Esophagus muscularis mucosa (tissue), 4 donors: ENCODE measurements around the gene CCDC182. TPM values are rescaled to one million over a fixed set of nuclear protein-coding genes. Genes with fewer than 3 reads are reported as not detected.

Source experiments
- DNase-seq: peaks from one replicate; pipeline ENCODE4 v3.0.0-alpha.2; 2017; ENCODE audit errors: extremely low spot score
- H3K27ac ChIP-seq, 4 donors: fragments of 200-600 bp; sonication (generic); replicated peaks in 1 of 4; 1 replicate in 3 of 4; 2 replicates in 1 of 4; pipeline ENCODE4 v1.5.1; 2016 to 2019; ENCODE audit warnings: mild to moderate bottlenecking in 1 of 4
- H3K27me3 ChIP-seq, 4 donors: fragments of 200-600 bp; sonication (generic); one replicate each; pipeline versions ENCODE4 v1.5.1 to v1.6.0; 2016 to 2019
- H3K36me3 ChIP-seq, 4 donors: fragments of 200-600 bp; sonication (generic); one replicate each; pipeline ENCODE4 v1.5.1; 2016 to 2019
- H3K4me1 ChIP-seq, 4 donors: fragments of 200-600 bp; sonication (generic); one replicate each; pipeline ENCODE4 v1.5.1; 2016 to 2019
- H3K4me3 ChIP-seq, 4 donors: fragments of 200-600 bp; sonication (generic); 1 replicate in 2 of 4; 2 replicates in 2 of 4; pipeline ENCODE4 v1.5.1; 2016 to 2019; ENCODE audit warnings: mild to moderate bottlenecking in 4 of 4, moderate library complexity in 1 of 4
- H3K9me3 ChIP-seq, 4 donors: fragments of 200-600 bp; sonication (generic); 1 replicate in 3 of 4; 2 replicates in 1 of 4; pipeline ENCODE4 v1.5.1; 2016 to 2019
- CTCF ChIP-seq, 3 experiments: fragments of 200-600 bp in 2 of 3; fragments of 450-650 bp in 1 of 3; sonication (generic) in 2 of 3; IDR thresholded peaks; one replicate each; pipeline ENCODE4 v1.5.1; 2017 to 2019; ENCODE audit warnings: antibody characterized with exemption in 3 of 3, mild to moderate bottlenecking in 2 of 3, moderate library complexity in 1 of 3
- EP300 ChIP-seq: sonication (generic); formaldehyde crosslinking; IDR thresholded peaks from one replicate; pipeline ENCODE4 v1.6.1; 2017; ENCODE audit warnings: antibody characterized with exemption
- POLR2A ChIP-seq: fragments of 450-650 bp; IDR thresholded peaks from one replicate; pipeline ENCODE4 v1.6.1; 2017; ENCODE audit warnings: antibody characterized with exemption, moderate library complexity, mild to moderate bottlenecking, low read depth
- POLR2AphosphoS5 ChIP-seq, 2 donors: sonication (generic); formaldehyde crosslinking; IDR thresholded peaks; one replicate each; pipeline ENCODE4 v1.6.1; 2017; ENCODE audit warnings: antibody characterized with exemption in 2 of 2
- WGBS: methylation state at CpG from one replicate; pipeline ENCODE4 v1.1.5; 2018; 5-methylcytosine and 5-hydroxymethylcytosine counted together
- intact Hi-C: fragments of 100-400 bp; cut with DNase I; formaldehyde crosslinking; loops from one replicate; pipeline ENCODE4 v1.15.1; 2023
- total RNA-seq, 4 donors: library from RNA; depleted of rRNA; stranded (reverse); fragments of >200 nt; gene quantifications; one replicate each; pipeline versions ENCODE4 v1.1.0 to v1.2.1, GENCODE V29; 2016

Gene CCDC182
- total RNA-seq, 4 donors from 2014 or later, result not detected

- peaks cover 0 to 13% (median 0%) of the 10 kb centered on the region in 4 donors for H3K27me3 ChIP-seq
- WGBS, result 45% methylated on average over 5 of the region's 25 CpGs
- H3K27ac ChIP-seq, result no peak overlapping the region
- no peaks in the 10 kb centered on the region for H3K36me3 ChIP-seq
- no peak for TF ChIP-seq POLR2AphosphoS5 (IDR thresholded peaks at IDR 0.05)
- TF ChIP-seq CTCF (IDR thresholded peaks at IDR 0.05), result peak; percentile 66 to 91 (median 70)
- H3K4me1 ChIP-seq, result peaks cover 13 to 22% (median 20%) of the 10 kb centered on the region in 4 donors
- DNase-seq, result no peak
- intact Hi-C loops, result no loop called here
- H3K4me3 ChIP-seq, result peak overlapping the region; percentile 13 to 36 (median 22)
- no peaks in the 10 kb centered on the region for H3K9me3 ChIP-seq
These were observed 38.2 kb upstream of the CCDC182 start for GRCh38 chr17:57783338-57783742.

DNA sequence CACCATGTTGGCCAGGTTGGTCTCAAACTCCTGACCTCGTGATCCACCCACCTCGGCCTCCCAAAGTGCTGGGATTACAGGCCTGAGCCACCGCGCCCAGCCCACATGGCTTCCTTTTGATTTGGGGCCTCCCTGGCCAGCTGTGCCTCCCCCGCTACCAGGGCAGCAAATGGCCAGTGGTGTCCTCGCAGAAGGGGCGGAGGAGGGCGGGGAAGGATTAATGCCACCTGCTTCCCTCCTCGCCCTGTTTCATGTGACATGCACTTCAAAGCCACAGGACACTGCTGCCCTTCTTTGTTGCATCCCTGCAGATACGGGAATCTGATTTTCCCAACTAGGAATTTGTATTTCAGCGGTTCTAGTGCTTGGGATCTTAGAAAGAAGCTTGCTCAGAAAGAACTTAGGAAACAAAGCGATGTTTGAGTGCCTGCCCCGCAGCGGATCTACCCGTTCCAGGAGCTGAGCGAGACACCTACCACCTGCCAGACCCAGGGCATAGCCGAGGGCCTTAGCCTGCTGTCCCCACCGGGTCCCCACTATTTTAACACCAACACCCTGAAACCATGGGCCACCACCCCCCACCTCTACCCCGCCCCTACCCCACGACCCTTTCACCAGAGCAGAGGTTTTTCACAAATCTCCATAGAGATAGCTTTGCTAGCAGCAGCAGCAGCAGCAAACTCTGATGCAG is 37.7 kb upstream of the CCDC182 start:
- WGBS, result 61% methylated on average over 18 of the region's 20 CpGs
- no peak for TF ChIP-seq POLR2A
- TF ChIP-seq EP300, result no peak
- TF ChIP-seq CTCF (IDR thresholded peaks at IDR 0.05), result no peak
- TF ChIP-seq POLR2AphosphoS5 (IDR thresholded peaks at IDR 0.05), result no peak

DNA sequence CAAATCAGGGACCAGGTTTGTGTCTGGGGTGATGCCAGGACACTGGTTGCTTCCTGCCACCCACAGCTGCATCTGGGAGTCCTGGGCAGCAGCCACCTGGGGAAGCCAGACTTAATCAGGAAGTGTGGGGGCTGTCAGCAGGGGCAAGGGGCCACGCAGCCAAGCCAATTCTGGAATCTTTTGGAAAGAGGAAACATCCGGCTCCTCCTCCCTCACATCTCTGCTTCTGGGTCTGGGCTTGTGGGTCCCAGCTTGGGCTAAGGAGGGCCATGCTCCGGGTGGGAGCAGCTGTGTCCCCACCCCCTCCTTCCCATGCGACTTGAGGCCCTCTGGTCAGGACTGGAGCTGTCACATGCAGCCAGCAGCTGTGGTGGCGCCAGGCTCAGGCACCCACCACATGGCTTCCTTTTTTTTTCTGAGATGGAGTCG is 37.0 kb upstream of the CCDC182 start:
- WGBS, result no CpG with 5 or more reads among the region's 6 CpGs

More for the DNA sequence above, 37.7 kb upstream of the CCDC182 start:
- no peaks in the 10 kb centered on the region for H3K9me3 ChIP-seq
- H3K36me3 ChIP-seq, result no peaks in the 10 kb centered on the region
- no peak for DNase-seq
- intact Hi-C loops, result no loop called here
- peaks cover 13 to 22% (median 20%) of the 10 kb centered on the region in 4 donors for H3K4me1 ChIP-seq
- peak overlapping the region; percentile 13 to 36 (median 22) for H3K4me3 ChIP-seq
- no peak overlapping the region for H3K27ac ChIP-seq
- peaks cover 0 to 13% (median 0%) of the 10 kb centered on the region in 4 donors for H3K27me3 ChIP-seq

GRCh38 chr17:57781386-57782061 is 36.4 kb upstream of the CCDC182 start:
- H3K4me1 ChIP-seq, result peaks cover 13 to 22% (median 20%) of the 10 kb centered on the region in 4 donors
- H3K27ac ChIP-seq, result no peak overlapping the region
- H3K4me3 ChIP-seq, result no peak overlapping the region
- intact Hi-C loops, result no loop called here
- H3K36me3 ChIP-seq, result no peaks in the 10 kb centered on the region
- peaks cover 0 to 13% (median 0%) of the 10 kb centered on the region in 4 donors for H3K27me3 ChIP-seq
- DNase-seq, result no peak
- TF ChIP-seq POLR2A (no peak), EP300 (no peak), CTCF (IDR thresholded peaks at IDR 0.05) (no peak), POLR2AphosphoS5 (IDR thresholded peaks at IDR 0.05) (no peak)
- WGBS, result 64% methylated on average over 11 of the region's 11 CpGs
- H3K9me3 ChIP-seq, result no peaks in the 10 kb centered on the region

More for the DNA sequence above, 37.0 kb upstream of the CCDC182 start:
- no peak for DNase-seq
- peaks cover 13 to 22% (median 20%) of the 10 kb centered on the region in 4 donors for H3K4me1 ChIP-seq
- no peaks in the 10 kb centered on the region for H3K9me3 ChIP-seq
- no peak overlapping the region for H3K27ac ChIP-seq
- TF ChIP-seq CTCF (IDR thresholded peaks at IDR 0.05) (no peak), POLR2A (no peak), EP300 (no peak), POLR2AphosphoS5 (IDR thresholded peaks at IDR 0.05) (no peak)
- peaks cover 0 to 13% (median 0%) of the 10 kb centered on the region in 4 donors for H3K27me3 ChIP-seq
- intact Hi-C loops, result no loop called here
- no peaks in the 10 kb centered on the region for H3K36me3 ChIP-seq
- H3K4me3 ChIP-seq, result no peak overlapping the region
